ENCODE data around the gene GIGYF2. TPM values are rescaled to one million over a fixed set of nuclear protein-coding genes. Genes with fewer than 3 reads are reported as not detected.

Gene GIGYF2
- total and polyA plus RNA-seq, 2 experiments from 2014 or later = 29.8 to 63.6 TPM

DNA sequence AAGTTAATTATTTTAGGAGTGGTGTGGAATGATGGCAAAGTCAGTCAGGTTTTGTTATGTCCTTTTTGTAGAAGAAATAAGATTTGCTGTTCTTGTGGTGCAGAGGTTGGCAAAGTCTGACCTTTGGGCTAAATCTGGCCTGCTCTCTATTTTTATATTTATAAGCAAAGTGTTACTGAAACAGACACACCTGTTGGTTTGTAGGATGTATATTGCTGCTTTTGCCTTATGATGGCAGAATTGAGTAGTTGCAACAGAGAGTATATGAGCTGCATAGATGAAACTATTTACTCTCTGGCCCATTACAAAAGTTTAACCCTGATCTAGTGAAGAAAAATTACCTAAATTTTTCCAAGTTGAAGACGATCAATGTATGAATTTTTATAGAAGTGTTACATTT, 113.3 kb downstream of the GIGYF2 start:
- Histone ChIP-seq H3K79me2 (no peaks in the 10 kb centered on the region), H3K4me3 (no peak overlapping the region), H3K4me2 (no peak overlapping the region), H3K36me3 (replicated peaks; ENCODE audit: insufficient read depth, low read depth) (no peaks in the 10 kb centered on the region), H3K27ac (no peak overlapping the region), H3K9me3 (ENCODE audit: low read depth) (no peaks in the 10 kb centered on the region), H3K27me3 (no peaks in the 10 kb centered on the region), H2AFZ (no peak overlapping the region), H3K4me1 (ENCODE audit: insufficient read depth) (no peaks in the 10 kb centered on the region), H3K9me2 (replicated peaks; ENCODE audit: insufficient read depth) (no peaks in the 10 kb centered on the region), H4K20me1 (ENCODE audit: insufficient read depth, poor library complexity, severe bottlenecking) (no peaks in the 10 kb centered on the region)
- no peak for TF ChIP-seq EZH2 (IDR thresholded peaks at IDR 0.05; ENCODE audit: borderline replicate concordance)
- TF ChIP-seq, protein P1, sequence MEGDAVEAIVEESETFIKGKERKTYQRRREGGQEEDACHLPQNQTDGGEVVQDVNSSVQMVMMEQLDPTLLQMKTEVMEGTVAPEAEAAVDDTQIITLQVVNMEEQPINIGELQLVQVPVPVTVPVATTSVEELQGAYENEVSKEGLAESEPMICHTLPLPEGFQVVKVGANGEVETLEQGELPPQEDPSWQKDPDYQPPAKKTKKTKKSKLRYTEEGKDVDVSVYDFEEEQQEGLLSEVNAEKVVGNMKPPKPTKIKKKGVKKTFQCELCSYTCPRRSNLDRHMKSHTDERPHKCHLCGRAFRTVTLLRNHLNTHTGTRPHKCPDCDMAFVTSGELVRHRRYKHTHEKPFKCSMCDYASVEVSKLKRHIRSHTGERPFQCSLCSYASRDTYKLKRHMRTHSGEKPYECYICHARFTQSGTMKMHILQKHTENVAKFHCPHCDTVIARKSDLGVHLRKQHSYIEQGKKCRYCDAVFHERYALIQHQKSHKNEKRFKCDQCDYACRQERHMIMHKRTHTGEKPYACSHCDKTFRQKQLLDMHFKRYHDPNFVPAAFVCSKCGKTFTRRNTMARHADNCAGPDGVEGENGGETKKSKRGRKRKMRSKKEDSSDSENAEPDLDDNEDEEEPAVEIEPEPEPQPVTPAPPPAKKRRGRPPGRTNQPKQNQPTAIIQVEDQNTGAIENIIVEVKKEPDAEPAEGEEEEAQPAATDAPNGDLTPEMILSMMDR (IDR thresholded peaks at IDR 0.05; ENCODE audit: poor library complexity) = no peak
- TF ChIP-seq EZH2phosphoT487 (IDR thresholded peaks at IDR 0.05; ENCODE audit: low read depth, severe bottlenecking, unreplicated experiment) = no peak
- WGBS (ENCODE audit: low lambda C conversion rate, missing lambda C conversion rate) = 92% methylated on average over 1 of the region's 1 CpG
- no peak for DNase-seq (ENCODE audit: low spot score)

DNA sequence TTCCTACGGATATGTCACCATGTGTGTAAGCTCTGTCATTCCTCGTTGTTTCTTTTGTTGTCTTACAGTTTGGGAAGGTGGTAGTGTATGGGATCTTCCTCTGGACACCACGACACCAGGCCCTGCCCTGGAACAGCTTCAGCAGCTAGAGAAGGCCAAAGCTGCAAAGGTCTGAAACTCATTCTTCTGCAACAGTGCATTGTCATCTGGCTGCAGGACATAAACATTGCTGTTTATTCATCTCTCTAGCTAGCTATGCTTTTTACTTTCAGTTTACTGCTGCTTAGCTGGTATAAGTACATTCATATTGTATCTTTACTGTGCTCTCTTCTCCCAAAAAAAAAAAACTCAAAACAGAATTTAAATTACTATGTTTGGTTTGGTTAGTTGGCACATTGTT, 118.4 kb downstream of the GIGYF2 start:
- H3K79me2 ChIP-seq = no peaks in the 10 kb centered on the region
- H3K4me3 ChIP-seq = no peak overlapping the region
- H3K9me3 ChIP-seq (ENCODE audit: low read depth) = no peaks in the 10 kb centered on the region
- no peak for DNase-seq (ENCODE audit: low spot score)
- WGBS (ENCODE audit: low lambda C conversion rate, missing lambda C conversion rate) = 96% methylated on average over 3 of the region's 3 CpGs
- no peak overlapping the region for H3K27ac ChIP-seq
- H3K27me3 ChIP-seq = no peaks in the 10 kb centered on the region
- no peaks in the 10 kb centered on the region for H4K20me1 ChIP-seq (ENCODE audit: insufficient read depth, poor library complexity, severe bottlenecking)
- H3K36me3 ChIP-seq (replicated peaks; ENCODE audit: insufficient read depth, low read depth) = no peaks in the 10 kb centered on the region
- H3K9me2 ChIP-seq (replicated peaks; ENCODE audit: insufficient read depth) = no peaks in the 10 kb centered on the region
- TF ChIP-seq EZH2 (IDR thresholded peaks at IDR 0.05; ENCODE audit: borderline replicate concordance) (no peak), EZH2phosphoT487 (IDR thresholded peaks at IDR 0.05; ENCODE audit: low read depth, severe bottlenecking, unreplicated experiment) (no peak)
- TF ChIP-seq, protein P1 (IDR thresholded peaks at IDR 0.05; ENCODE audit: poor library complexity) = no peak
- H3K4me2 ChIP-seq = no peak overlapping the region
- H3K4me1 ChIP-seq (ENCODE audit: insufficient read depth) = no peaks in the 10 kb centered on the region
- no peak overlapping the region for H2AFZ ChIP-seq

DNA sequence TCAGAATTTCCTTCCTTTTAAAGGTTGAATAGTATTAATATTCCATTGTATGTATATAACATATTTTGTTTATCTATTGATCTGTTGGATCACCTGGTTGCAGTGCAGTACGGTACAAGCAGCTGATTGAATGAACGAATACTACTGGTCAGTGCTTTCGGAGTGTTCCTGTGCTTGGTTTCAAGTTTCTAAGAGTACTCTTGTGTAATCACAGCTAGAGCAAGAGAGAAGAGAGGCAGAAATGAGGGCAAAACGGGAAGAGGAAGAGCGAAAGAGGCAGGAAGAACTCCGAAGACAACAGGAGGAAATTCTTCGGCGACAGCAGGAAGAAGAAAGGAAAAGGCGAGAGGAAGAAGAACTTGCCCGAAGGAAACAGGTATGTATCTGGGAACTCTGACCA, 119.5 kb downstream of the GIGYF2 start:
- Histone ChIP-seq H3K27ac (no peak overlapping the region), H3K4me2 (no peak overlapping the region)
- WGBS (ENCODE audit: low lambda C conversion rate, missing lambda C conversion rate) = 94% methylated on average over 10 of the region's 10 CpGs

More for the DNA sequence above, 119.5 kb downstream of the GIGYF2 start:
- Histone ChIP-seq H3K4me1 (ENCODE audit: insufficient read depth) (no peaks in the 10 kb centered on the region), H3K9me2 (replicated peaks; ENCODE audit: insufficient read depth) (no peaks in the 10 kb centered on the region), H3K9me3 (ENCODE audit: low read depth) (no peaks in the 10 kb centered on the region), H3K27me3 (no peaks in the 10 kb centered on the region), H3K36me3 (replicated peaks; ENCODE audit: insufficient read depth, low read depth) (no peaks in the 10 kb centered on the region), H2AFZ (no peak overlapping the region), H4K20me1 (ENCODE audit: insufficient read depth, poor library complexity, severe bottlenecking) (no peaks in the 10 kb centered on the region), H3K79me2 (no peaks in the 10 kb centered on the region), H3K4me3 (no peak overlapping the region)
- DNase-seq (ENCODE audit: low spot score) = no peak
- no peak for TF ChIP-seq EZH2 (IDR thresholded peaks at IDR 0.05; ENCODE audit: borderline replicate concordance)
- no peak for TF ChIP-seq EZH2phosphoT487 (IDR thresholded peaks at IDR 0.05; ENCODE audit: low read depth, severe bottlenecking, unreplicated experiment)
- TF ChIP-seq, protein P1 (IDR thresholded peaks at IDR 0.05; ENCODE audit: poor library complexity) = no peak

Measured in hepatocyte (in vitro differentiated cells).